K562 (cell line): ENCODE data around the gene PPM1E.

ENCODE experiments used
- CTCF ChIP-seq, 3 experiments: IDR thresholded peaks in 2 of 3; conservative IDR thresholded peaks in 1 of 3; 2 replicates each; pipeline ENCODE4 v1.5.1; 2011 to 2012; ENCODE audit warnings: low read length in 3 of 3, mild to moderate bottlenecking in 3 of 3, control low read depth in 2 of 3, improper control_type of control experiment in 1 of 3, inconsistent platforms in 1 of 3, low read depth in 1 of 3, mixed read lengths in 1 of 3, moderate library complexity in 1 of 3; ENCODE audit not compliant: insufficient read depth in 2 of 3
- STAT5B ChIP-seq: fragments of 250-450 bp; sonication (Bioruptor Pico); IDR thresholded peaks from 2 replicates; pipeline ENCODE4 v1.8.0; 2021; ENCODE audit warnings: mild to moderate bottlenecking, inconsistent platforms

DNA sequence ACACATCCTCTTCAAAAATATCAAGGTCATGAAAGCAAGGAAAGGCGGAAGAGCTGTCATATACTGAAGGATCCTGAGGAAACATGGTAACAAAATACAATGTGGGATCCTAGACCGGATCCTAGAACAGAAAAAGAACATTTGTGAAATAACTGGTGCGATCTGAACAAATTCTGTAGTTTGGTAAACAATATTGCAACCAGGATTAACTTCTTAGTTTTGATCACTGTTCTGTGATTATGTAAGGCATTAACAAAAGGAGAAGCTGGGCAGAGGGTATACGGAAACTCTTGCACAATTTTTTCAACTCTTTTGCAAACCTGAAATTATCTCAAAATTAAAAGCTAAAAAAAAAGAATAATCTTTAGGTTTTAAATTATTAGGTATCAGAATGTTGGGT is 241.3 kb downstream of the PPM1E start:
- TF ChIP-seq CTCF (IDR thresholded peaks at IDR 0.05 in 2 of 3, conservative IDR thresholded peaks at IDR 0.05 in 1 of 3; ENCODE audit: insufficient read depth in 2 of 3, low read depth in 1 of 3, low read length in 3 of 3), result no peak
- no peak for TF ChIP-seq STAT5B
